ENCODE measurements around the gene AWAT1.
"Not testable (repeated sequence)": the region's sequence is repeated elsewhere in the genome, so short reads cannot be mapped to it uniquely, and the experiment has no call there.

Gene AWAT1

GRCh38 chrX:70234355-70234754 is at the start of gene AWAT1:
AWAT1 (plus strand) TSS chrX:70234655; CDS start chrX:70234696, 41 bp downstream.
- DNase-seq = no peak

- no peak for DNase-seq
Measured at GRCh38 chrX:70190225-70190624, 44.2 kb upstream of the AWAT1 start.

GRCh38 chrX:70196961-70197720 is 37.3 kb upstream of the AWAT1 start:
- DNase-seq = peak; percentile 66

GRCh38 chrX:70201732-70202131 is 32.7 kb upstream of the AWAT1 start:
- DNase-seq = no peak

- no peak for DNase-seq
Measured at GRCh38 chrX:70208479-70208878, 26.0 kb upstream of the AWAT1 start.

GRCh38 chrX:70209570-70209969 is 24.9 kb upstream of the AWAT1 start:
- DNase-seq = not testable (repeated sequence)

- no peak for DNase-seq
Measured at GRCh38 chrX:70219938-70220764, 14.3 kb upstream of the AWAT1 start.

GRCh38 chrX:70226048-70226447 is 8.4 kb upstream of the AWAT1 start:
- DNase-seq = no peak

GRCh38 chrX:70226687-70227086 is 7.8 kb upstream of the AWAT1 start:
- no peak for DNase-seq

GRCh38 chrX:70231666-70232065 is 2.8 kb upstream of the AWAT1 start:
- DNase-seq = no peak

- no peak for DNase-seq
Measured at GRCh38 chrX:70240751-70241150, 6.3 kb downstream of the AWAT1 start.

- no peak for DNase-seq
Measured at GRCh38 chrX:70241501-70241900, 7.0 kb downstream of the AWAT1 start.

GRCh38 chrX:70243601-70244000 is 9.1 kb downstream of the AWAT1 start:
- not testable (repeated sequence) for DNase-seq

- DNase-seq = no peak
Measured at GRCh38 chrX:70244881-70245280, 10.4 kb downstream of the AWAT1 start.

GRCh38 chrX:70247252-70247651 is 12.8 kb downstream of the AWAT1 start:
- DNase-seq = no peak

- no peak for DNase-seq
Measured at GRCh38 chrX:70252491-70252890, 18.0 kb downstream of the AWAT1 start.

GRCh38 chrX:70253377-70254062 is 19.1 kb downstream of the AWAT1 start:
- DNase-seq = no peak

- no peak for DNase-seq
Measured at GRCh38 chrX:70254063-70254400, 19.6 kb downstream of the AWAT1 start.

- DNase-seq = no peak
Measured at GRCh38 chrX:70254909-70255308, 20.5 kb downstream of the AWAT1 start.

GRCh38 chrX:70255452-70255851 is 21.0 kb downstream of the AWAT1 start:
- DNase-seq = no peak

- no peak for DNase-seq
Measured at GRCh38 chrX:70257423-70258288, 23.2 kb downstream of the AWAT1 start.

GRCh38 chrX:70260104-70260503 is 25.6 kb downstream of the AWAT1 start, which contains the start of gene P2RY4:
P2RY4 (minus strand) TSS chrX:70260204; CDS start chrX:70259624, 580 bp downstream.
- no peak for DNase-seq

All from activated CD4-positive, CD25-positive, alpha-beta regulatory T cell treated with anti-CD3 and anti-CD28 coated beads, Interleukin-2, amount 50 U/mL, for 72 hours (primary cell).